ENCODE measurements around the gene IMP4.
"Not testable (repeated sequence)": the region's sequence is repeated elsewhere in the genome, so short reads cannot be mapped to it uniquely, and the experiment has no call there.

The IMP4 gene

GRCh38 chr2:130342533-130343275 lies at the start of gene IMP4:
TSS of gene IMP4 (plus strand) at chr2:130342897. CDS start at chr2:130342933, 36 bp downstream.
- peak; percentile 99 for DNase-seq

GRCh38 chr2:130300258-130300969 lies 42.3 kb upstream of the IMP4 start:
- no peak for DNase-seq

- no peak for DNase-seq
These were observed 41.7 kb upstream of the IMP4 start for GRCh38 chr2:130300970-130301348.

GRCh38 chr2:130302164-130302886 lies 40.4 kb upstream of the IMP4 start:
- no peak for DNase-seq

GRCh38 chr2:130303169-130303568 lies 39.5 kb upstream of the IMP4 start:
- no peak for DNase-seq

- DNase-seq, result no peak
These were observed 38.0 kb upstream of the IMP4 start for GRCh38 chr2:130304726-130305125.

- no peak for DNase-seq
These were observed 34.8 kb upstream of the IMP4 start for GRCh38 chr2:130307850-130308249.

GRCh38 chr2:130310881-130311280 lies 31.8 kb upstream of the IMP4 start:
- no peak for DNase-seq

GRCh38 chr2:130313812-130314334 lies 28.8 kb upstream of the IMP4 start:
- no peak for DNase-seq

GRCh38 chr2:130314377-130314776 lies 28.3 kb upstream of the IMP4 start:
- DNase-seq, result no peak

- no peak for DNase-seq
These were observed 26.1 kb upstream of the IMP4 start for GRCh38 chr2:130316596-130316995.

GRCh38 chr2:130318906-130319305 lies 23.8 kb upstream of the IMP4 start:
- DNase-seq, result no peak

- no peak for DNase-seq
These were observed 23.2 kb upstream of the IMP4 start for GRCh38 chr2:130319536-130319935.

GRCh38 chr2:130327703-130328527 lies 14.8 kb upstream of the IMP4 start:
- no peak for DNase-seq

- DNase-seq, result peak in 1 of 2 experiments; percentile 5
These were observed 14.0 kb upstream of the IMP4 start for GRCh38 chr2:130328710-130329109.

- peak in 1 of 2 experiments; percentile 81 for DNase-seq
These were observed 10.2 kb upstream of the IMP4 start for GRCh38 chr2:130332271-130333073.

- DNase-seq, result not testable (repeated sequence)
These were observed 9.4 kb upstream of the IMP4 start for GRCh38 chr2:130333253-130333652.

- DNase-seq, result no peak
These were observed 8.7 kb upstream of the IMP4 start for GRCh38 chr2:130334026-130334425.

GRCh38 chr2:130335226-130335625 lies 7.5 kb upstream of the IMP4 start:
- no peak for DNase-seq

GRCh38 chr2:130336150-130336876 lies 6.4 kb upstream of the IMP4 start:
- DNase-seq, result no peak
